Testis (tissue), 3 donors: ENCODE results near the gene RHBDL2. TPM values are rescaled to one million over a fixed set of nuclear protein-coding genes. Genes with fewer than 3 reads are reported as not detected.
A peak's percentile ranks its signal among the peaks of the same experiment; 100 is the strongest.

Source experiments
- DNase-seq: peaks from one replicate; pipeline ENCODE4 v3.0.0-alpha.2; 2019
- H3K27ac ChIP-seq, 2 donors: fragments of 200-600 bp; sonication (generic); one replicate each; pipeline ENCODE4 v1.5.1; 2019
- H3K27me3 ChIP-seq: fragments of 200-600 bp; sonication (generic); one replicate; pipeline ENCODE4 v1.5.1; 2019
- H3K36me3 ChIP-seq: fragments of 200-600 bp; sonication (generic); one replicate; pipeline ENCODE4 v1.5.1; 2017; ENCODE audit warnings: low read depth; ENCODE audit errors: missing control alignments
- H3K4me1 ChIP-seq: fragments of 200-600 bp; sonication (generic); one replicate; pipeline ENCODE4 v1.5.1; 2019
- H3K4me3 ChIP-seq, 2 donors: fragments of 200-600 bp; sonication (generic); one replicate each; pipeline ENCODE4 v1.5.1; 2017 to 2019
- H3K9me3 ChIP-seq: fragments of 200-600 bp; sonication (generic); one replicate; pipeline ENCODE4 v1.5.1; 2017
- CTCF ChIP-seq, 3 experiments: fragments of 450-650 bp in 2 of 3; fragments of 200-600 bp in 1 of 3; sonication (generic) in 1 of 3; IDR thresholded peaks; one replicate each; pipeline ENCODE4 v1.5.1; 2016 to 2019; ENCODE audit warnings: antibody characterized with exemption in 3 of 3, mild to moderate bottlenecking in 2 of 3, moderate library complexity in 1 of 3
- POLR2A ChIP-seq: fragments of 450-650 bp; IDR thresholded peaks from one replicate; pipeline ENCODE4 v1.6.1; 2017; ENCODE audit warnings: antibody characterized with exemption, mild to moderate bottlenecking, moderate library complexity
- WGBS, 2 donors: methylation state at CpG; one replicate each; pipeline ENCODE4 v1.1.5; 2018; 5-methylcytosine and 5-hydroxymethylcytosine counted together
- intact Hi-C: fragments of 100-400 bp; cut with DNase I; formaldehyde crosslinking; loops from one replicate; pipeline ENCODE4 v1.15.1; 2023; ENCODE audit warnings: low total_unique reads
- polyA plus RNA-seq: library from polyadenylated mRNA; stranded (reverse); fragments of 350-450 nt; fragmentation: Illumina TruSeq; extraction: RNeasy Lipid Tissue Mini Kit (QIAGEN cat#74804); gene quantifications from one replicate; pipeline ENCODE4 v1.2.3, GENCODE V29; 2014; ENCODE audit warnings: low read depth, low replicate concordance; ENCODE audit not compliant: insufficient read depth
- total RNA-seq, 2 donors: library from RNA; depleted of rRNA; stranded (reverse); fragments of >200 nt; gene quantifications; one replicate each; pipeline ENCODE4 v1.2.3, GENCODE V29; 2016

The RHBDL2 gene
- total and polyA plus RNA-seq, 3 donors from 2014 or later: 10.8 to 16.5 (median 15.1) TPM

- intact Hi-C loops: no loop called here
- no peak overlapping the region for H3K27ac ChIP-seq
Measured at GRCh38 chr1:38941093-38941492, 537 bp downstream of the RHBDL2 start.

GRCh38 chr1:38940339-38941047 lies 1.1 kb downstream of the RHBDL2 start:
- H3K4me1 ChIP-seq: peaks cover 9% of the 10 kb centered on the region
- no peak overlapping the region for H3K4me3 ChIP-seq
- no peaks in the 10 kb centered on the region for H3K27me3 ChIP-seq
- intact Hi-C loops: no loop called here
- TF ChIP-seq CTCF (IDR thresholded peaks at IDR 0.05) (no peak), POLR2A (no peak)
- DNase-seq: no peak
- H3K9me3 ChIP-seq: no peaks in the 10 kb centered on the region
- H3K36me3 ChIP-seq: no peaks in the 10 kb centered on the region
- WGBS, 2 donors: 55 to 67% methylated on average over 9 of the region's 9 CpGs
- H3K27ac ChIP-seq: no peak overlapping the region

More at GRCh38 chr1:38941093-38941492, 537 bp downstream of the RHBDL2 start:
- no peaks in the 10 kb centered on the region for H3K36me3 ChIP-seq
- peak; percentile 20 for DNase-seq
- no peak for TF ChIP-seq CTCF (IDR thresholded peaks at IDR 0.05)
- TF ChIP-seq POLR2A: no peak
- no peaks in the 10 kb centered on the region for H3K27me3 ChIP-seq
- peaks cover 9% of the 10 kb centered on the region for H3K4me1 ChIP-seq
- WGBS, 2 donors: 45 to 48% methylated on average over 4 of the region's 4 CpGs
- peak overlapping the region; percentile 29 to 48 for H3K4me3 ChIP-seq
- no peaks in the 10 kb centered on the region for H3K9me3 ChIP-seq

GRCh38 chr1:38938722-38939260 lies 2.8 kb downstream of the RHBDL2 start:
- 60% methylated on average over 4 of the region's 4 CpGs for WGBS, 2 donors
- no peaks in the 10 kb centered on the region for H3K9me3 ChIP-seq
- H3K36me3 ChIP-seq: no peaks in the 10 kb centered on the region
- TF ChIP-seq POLR2A: no peak
- TF ChIP-seq CTCF (IDR thresholded peaks at IDR 0.05): no peak
- no peaks in the 10 kb centered on the region for H3K27me3 ChIP-seq
- DNase-seq: no peak
- intact Hi-C loops: no loop called here
- H3K4me3 ChIP-seq: no peak overlapping the region
- H3K4me1 ChIP-seq: peaks cover 9% of the 10 kb centered on the region
- H3K27ac ChIP-seq: no peak overlapping the region

GRCh38 chr1:38932571-38932970 lies 9.1 kb downstream of the RHBDL2 start:
- H3K36me3 ChIP-seq: no peaks in the 10 kb centered on the region
- peaks cover 5% of the 10 kb centered on the region for H3K4me1 ChIP-seq
- H3K4me3 ChIP-seq: no peak overlapping the region
- no peak for DNase-seq
- TF ChIP-seq CTCF (IDR thresholded peaks at IDR 0.05) (no peak), POLR2A (no peak)
- 93 to 96% methylated on average over 7 of the region's 7 CpGs for WGBS, 2 donors
- H3K9me3 ChIP-seq: no peaks in the 10 kb centered on the region
- no peak overlapping the region for H3K27ac ChIP-seq
- H3K27me3 ChIP-seq: no peaks in the 10 kb centered on the region
- intact Hi-C loops: no loop called here

- Histone ChIP-seq H3K9me3 (no peaks in the 10 kb centered on the region), H3K27ac (no peak overlapping the region), H3K4me1 (no peaks in the 10 kb centered on the region), H3K36me3 (no peaks in the 10 kb centered on the region), H3K4me3 (no peak overlapping the region), H3K27me3 (no peaks in the 10 kb centered on the region)
- intact Hi-C loops: no loop called here
- TF ChIP-seq CTCF (IDR thresholded peaks at IDR 0.05): no peak
- no peak for TF ChIP-seq POLR2A
- WGBS, 2 donors: 89 to 96% methylated on average over 4 to 6 of the region's 6 CpGs
- DNase-seq: no peak
Measured at GRCh38 chr1:38929476-38929875, 12.2 kb downstream of the RHBDL2 start.
